ENCODE data around the gene HNRNPUL1. TPM values are rescaled to one million over a fixed set of nuclear protein-coding genes. Genes with fewer than 3 reads are reported as not detected.

The HNRNPUL1 gene
- total RNA-seq, 1 donor: 159 TPM

GRCh38 chr19:41233748-41234240 lies 30.4 kb upstream of the HNRNPUL1 start:
- peak in 1 of 3 donors; percentile 13 for DNase-seq (ENCODE audit: low read depth in 2 of 3, low spot score in 2 of 3)

- DNase-seq (ENCODE audit: low read depth in 2 of 3, low spot score in 2 of 3): no peak
Measured at GRCh38 chr19:41234512-41235168, 29.5 kb upstream of the HNRNPUL1 start.

DNA sequence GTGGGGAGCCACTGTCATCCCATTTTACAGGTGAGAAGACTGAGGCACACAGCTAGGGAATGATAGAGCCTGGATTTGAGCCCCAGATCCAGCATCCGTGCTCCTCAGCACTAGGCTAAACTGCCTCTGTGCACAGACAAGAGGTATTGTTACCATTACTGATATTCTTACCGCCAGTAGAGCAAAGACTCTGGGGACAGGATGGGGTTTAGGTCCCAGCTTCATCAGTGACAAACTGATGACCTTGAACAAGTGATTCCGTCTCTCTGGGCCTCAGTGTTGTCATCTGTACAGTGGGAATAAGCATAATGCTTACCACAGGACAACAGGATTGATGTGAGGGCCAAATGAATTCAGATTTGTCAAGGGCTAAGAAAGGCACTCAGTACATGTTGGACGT lies 28.7 kb upstream of the HNRNPUL1 start:
- DNase-seq (ENCODE audit: low read depth in 2 of 3, low spot score in 2 of 3): no peak

DNA sequence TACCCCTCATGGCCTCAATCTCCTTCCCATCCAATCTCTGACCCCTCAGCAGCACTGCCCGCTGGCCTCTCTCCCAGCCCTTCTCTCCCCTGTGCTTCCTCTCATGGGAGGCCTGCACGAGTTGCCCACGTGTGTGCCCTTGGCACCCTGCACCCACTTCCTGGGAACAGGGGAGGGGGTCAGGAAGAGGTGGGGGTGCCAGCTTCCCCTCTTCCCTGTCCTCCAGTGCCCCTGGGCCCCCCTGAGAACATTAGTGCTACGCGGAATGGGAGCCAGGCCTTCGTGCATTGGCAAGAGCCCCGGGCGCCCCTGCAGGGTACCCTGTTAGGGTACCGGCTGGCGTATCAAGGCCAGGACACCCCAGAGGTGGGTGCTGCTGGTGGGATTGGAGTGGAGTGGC lies 25.9 kb upstream of the HNRNPUL1 start:
- no peak for DNase-seq (ENCODE audit: low read depth in 2 of 3, low spot score in 2 of 3)

DNA sequence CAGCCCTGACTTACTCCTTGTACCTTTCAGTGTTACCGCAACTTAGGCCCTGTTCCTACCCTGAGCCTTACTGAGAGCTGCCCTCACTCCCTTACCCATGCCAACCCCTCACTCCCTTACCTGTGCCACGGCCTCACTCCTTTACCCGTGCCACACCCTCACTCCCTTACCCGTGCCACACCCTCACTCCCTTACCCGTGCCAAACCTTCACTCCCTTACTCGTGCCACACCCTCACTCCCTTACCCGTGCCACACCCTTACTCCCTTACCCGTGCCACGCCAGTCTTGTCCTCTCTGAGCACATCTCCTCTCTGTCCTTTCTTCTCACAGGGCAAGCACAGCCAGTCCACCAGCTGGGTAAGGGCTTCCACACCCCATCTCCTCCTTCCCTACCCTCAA lies 24.8 kb upstream of the HNRNPUL1 start:
- no peak for DNase-seq (ENCODE audit: low read depth in 2 of 3, low spot score in 2 of 3)

GRCh38 chr19:41239961-41240574 lies 24.1 kb upstream of the HNRNPUL1 start:
- DNase-seq (ENCODE audit: low read depth in 2 of 3, low spot score in 2 of 3): no peak

- no peak for DNase-seq (ENCODE audit: low read depth in 2 of 3, low spot score in 2 of 3)
Measured at GRCh38 chr19:41241859-41242258, 22.3 kb upstream of the HNRNPUL1 start.

DNA sequence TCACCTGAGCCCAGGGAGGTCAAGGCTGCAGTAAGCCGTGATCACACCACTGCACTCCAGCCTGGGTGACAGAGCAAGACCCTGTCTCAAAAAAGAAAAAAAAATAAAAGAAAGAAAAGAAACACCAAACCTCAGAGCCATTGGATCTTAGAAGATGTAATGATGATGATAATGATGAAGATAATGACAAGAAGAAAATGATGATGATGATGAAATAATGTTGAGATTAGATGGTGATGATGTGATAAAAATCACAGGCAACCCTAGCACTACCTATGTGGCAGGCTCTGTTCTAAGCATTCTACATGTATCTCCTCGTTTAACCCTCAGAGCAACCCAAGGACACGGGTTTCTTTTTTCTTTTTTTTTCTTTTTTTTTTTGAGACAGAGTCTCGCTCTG lies 20.1 kb upstream of the HNRNPUL1 start:
- no peak for DNase-seq (ENCODE audit: low read depth in 2 of 3, low spot score in 2 of 3)

GRCh38 chr19:41245843-41246242 lies 18.3 kb upstream of the HNRNPUL1 start:
- DNase-seq (ENCODE audit: low read depth in 2 of 3, low spot score in 2 of 3): no peak

DNA sequence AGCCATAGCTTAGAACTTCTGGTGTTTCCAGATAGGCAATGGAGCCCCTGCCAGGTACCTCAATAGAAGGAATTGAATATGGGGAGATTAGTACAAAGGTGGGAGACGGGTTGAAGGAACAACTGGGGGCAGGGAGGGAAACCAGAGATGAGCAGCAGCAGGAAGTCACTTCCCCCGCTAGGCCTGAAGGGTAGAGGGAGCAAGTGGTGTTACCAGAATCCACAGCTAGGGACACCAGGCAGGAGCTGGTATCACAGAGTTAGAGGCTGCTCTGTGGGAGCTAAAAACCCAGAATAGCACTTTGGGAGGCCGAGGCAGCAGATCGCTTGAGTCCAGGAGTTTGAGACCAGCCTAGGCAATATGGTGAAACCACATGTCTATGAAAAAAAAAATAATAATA lies 15.3 kb upstream of the HNRNPUL1 start:
- DNase-seq (ENCODE audit: low read depth in 2 of 3, low spot score in 2 of 3): no peak

GRCh38 chr19:41249707-41250423 lies 14.3 kb upstream of the HNRNPUL1 start:
- no peak for DNase-seq (ENCODE audit: low read depth in 2 of 3, low spot score in 2 of 3)

- no peak for DNase-seq (ENCODE audit: low read depth in 2 of 3, low spot score in 2 of 3)
Measured at GRCh38 chr19:41253660-41254059, 10.5 kb upstream of the HNRNPUL1 start.

- no peak for DNase-seq (ENCODE audit: low read depth in 2 of 3, low spot score in 2 of 3)
Measured at GRCh38 chr19:41255171-41255570, 9.0 kb upstream of the HNRNPUL1 start.

GRCh38 chr19:41261474-41262190 lies 2.5 kb upstream of the HNRNPUL1 start:
- DNase-seq (ENCODE audit: low read depth in 2 of 3, low spot score in 2 of 3): peak in 1 of 3 donors; percentile 13

DNA sequence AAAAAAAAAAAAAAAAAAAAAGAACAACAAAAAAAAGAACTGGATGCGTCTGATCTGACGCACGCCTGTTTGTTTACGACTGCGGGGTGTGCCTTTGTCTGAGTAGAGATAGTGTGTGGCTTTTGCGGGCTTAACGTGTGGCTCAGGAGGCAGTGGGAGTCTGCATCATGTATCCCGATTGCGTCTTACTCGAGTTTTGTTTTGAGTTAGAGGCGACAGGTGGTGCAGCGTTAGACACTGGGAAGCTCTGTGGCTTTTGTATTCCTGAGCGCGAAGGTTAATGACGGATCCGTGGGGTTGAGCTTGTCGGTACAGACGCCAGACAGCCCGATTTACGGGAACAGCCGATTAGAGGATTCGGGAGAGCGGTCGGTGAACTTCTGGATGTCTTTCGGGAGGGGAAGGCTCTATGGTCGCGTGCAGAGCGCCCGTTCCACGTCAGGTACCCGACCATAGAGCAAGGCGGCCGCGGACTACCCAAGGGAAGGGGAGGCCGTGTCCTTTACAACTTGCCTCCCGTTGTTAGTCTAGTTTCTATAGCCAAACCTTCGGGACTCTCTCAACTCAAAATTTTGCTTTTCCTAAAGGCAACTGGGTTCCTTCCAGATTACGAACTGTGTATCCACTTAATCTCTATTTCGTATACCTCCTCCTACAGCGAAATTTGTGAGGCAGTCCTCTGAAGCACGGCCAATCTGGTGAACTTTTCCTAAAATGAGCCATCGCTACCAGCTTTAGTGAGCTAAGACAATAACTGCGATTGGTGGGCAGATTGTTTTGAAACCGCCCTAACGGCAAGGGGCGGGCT lies 926 bp upstream of the HNRNPUL1 start:
- peak; percentile 62 to 91 (median 79) for DNase-seq (ENCODE audit: low read depth in 2 of 3, low spot score in 2 of 3)

- DNase-seq (ENCODE audit: low read depth in 2 of 3, low spot score in 2 of 3): peak in 2 of 3 donors; percentile 18 to 41
Measured at GRCh38 chr19:41264581-41265394, 616 bp downstream of the HNRNPUL1 start.

DNA sequence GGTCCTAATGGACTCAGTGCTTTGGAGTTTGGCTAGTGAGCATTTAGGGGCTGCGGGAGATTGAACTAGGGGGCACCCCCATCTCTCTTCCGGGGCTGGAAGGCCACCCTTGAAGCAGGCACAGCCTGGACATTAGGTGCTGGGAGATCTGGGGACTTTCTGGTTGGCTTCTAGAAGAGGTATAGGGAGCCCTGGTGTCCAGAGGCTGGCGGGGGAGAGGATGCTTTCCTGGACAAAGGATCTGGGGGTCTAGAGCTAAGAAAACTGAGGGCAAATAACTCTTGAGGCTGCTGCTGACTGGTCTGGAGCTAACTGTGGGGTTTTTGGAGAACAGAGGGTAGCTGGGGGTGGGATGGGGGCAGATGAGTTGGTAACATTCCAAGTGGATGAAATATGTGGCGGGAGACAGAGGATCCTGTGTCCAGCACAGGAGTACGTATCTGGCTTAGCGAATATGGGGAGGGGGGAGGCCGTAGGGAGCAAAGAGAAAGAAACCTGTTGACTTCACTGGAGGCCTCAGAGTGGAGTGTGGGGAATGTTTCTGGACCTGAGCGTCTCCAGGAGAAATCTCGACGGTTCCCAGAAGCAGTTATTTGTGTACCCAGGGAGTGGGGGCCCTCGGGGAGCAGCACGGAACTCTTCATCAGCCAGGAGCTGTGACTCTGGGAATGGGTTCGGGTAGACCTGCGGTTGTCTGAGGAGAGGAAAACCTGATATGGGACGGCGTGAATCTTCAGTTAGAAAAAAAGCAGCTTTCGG lies 1.4 kb downstream of the HNRNPUL1 start:
- DNase-seq (ENCODE audit: low read depth in 2 of 3, low spot score in 2 of 3): no peak

- no peak for DNase-seq (ENCODE audit: low read depth in 2 of 3, low spot score in 2 of 3)
Measured at GRCh38 chr19:41269055-41269454, 4.9 kb downstream of the HNRNPUL1 start.

GRCh38 chr19:41269571-41269970 lies 5.4 kb downstream of the HNRNPUL1 start:
- no peak for DNase-seq (ENCODE audit: low read depth in 2 of 3, low spot score in 2 of 3)

All from hematopoietic multipotent progenitor cell (in vitro differentiated cells).